H9 (cell line): ENCODE results near the gene CRAT. TPM values are rescaled to one million over a fixed set of nuclear protein-coding genes. Genes with fewer than 3 reads are reported as not detected.

Experiments
- DNase-seq: peaks from one replicate; pipeline ENCODE4 v3.0.0-alpha.2; 2017
- H2AFZ ChIP-seq: one replicate; pipeline ENCODE4 v1.6.1; 2013; ENCODE audit warnings: mild to moderate bottlenecking, low read length, control low read depth, moderate library complexity
- H2AK5ac ChIP-seq: 2 replicates; pipeline ENCODE4 v1.6.1; 2013; ENCODE audit warnings: low read length, control low read depth, mixed read lengths; ENCODE audit not compliant: insufficient read length
- H2BK120ac ChIP-seq: one replicate; pipeline ENCODE4 v1.6.1; 2013; ENCODE audit warnings: low read depth, mild to moderate bottlenecking, low read length, control low read depth, inconsistent platforms; ENCODE audit not compliant: poor library complexity, severe bottlenecking
- H2BK12ac ChIP-seq: 2 replicates; pipeline ENCODE4 v1.6.1; 2013; ENCODE audit warnings: low read length, control low read depth, mixed read lengths, low read depth; ENCODE audit not compliant: insufficient read length
- H2BK15ac ChIP-seq: 2 replicates; pipeline ENCODE4 v1.6.1; 2013; ENCODE audit warnings: low read depth, low read length, control low read depth
- H2BK20ac ChIP-seq: one replicate; pipeline ENCODE4 v1.6.1; 2013; ENCODE audit warnings: low read depth, mild to moderate bottlenecking, low read length, control low read depth, inconsistent platforms; ENCODE audit not compliant: poor library complexity, severe bottlenecking
- H2BK5ac ChIP-seq: 2 replicates; pipeline ENCODE4 v1.6.1; 2013; ENCODE audit warnings: low read length, control low read depth, mixed read lengths; ENCODE audit not compliant: insufficient read length
- H3K14ac ChIP-seq: 2 replicates; pipeline ENCODE4 v1.6.1; 2013; ENCODE audit warnings: low read length, control low read depth; ENCODE audit not compliant: insufficient read depth
- H3K18ac ChIP-seq: 2 replicates; pipeline ENCODE4 v1.6.1; 2013; ENCODE audit warnings: low read depth, mild to moderate bottlenecking, mixed read lengths, low read length, control low read depth; ENCODE audit not compliant: insufficient read length
- H3K23ac ChIP-seq: 2 replicates; pipeline ENCODE4 v1.6.1; 2013; ENCODE audit warnings: low read length, control low read depth, mixed read lengths, low read depth; ENCODE audit not compliant: insufficient read length
- H3K23me2 ChIP-seq: 2 replicates; pipeline ENCODE4 v1.6.1; 2013; ENCODE audit warnings: low read depth, mild to moderate bottlenecking, mixed read lengths, low read length, control low read depth; ENCODE audit not compliant: insufficient read length, poor library complexity, severe bottlenecking
- H3K27ac ChIP-seq: 2 replicates; pipeline ENCODE4 v1.5.1; 2013; ENCODE audit warnings: low read length, control low read depth, mixed read lengths, low read depth; ENCODE audit not compliant: insufficient read length
- H3K27me3 ChIP-seq: 2 replicates; pipeline ENCODE4 v1.6.1; 2013; ENCODE audit warnings: low read length, control low read depth, inconsistent platforms; ENCODE audit not compliant: insufficient read depth
- H3K4ac ChIP-seq: 2 replicates; pipeline ENCODE4 v1.6.1; 2013; ENCODE audit warnings: low read depth, mild to moderate bottlenecking, control low read depth, inconsistent platforms, low read length, moderate library complexity
- H3K4me1 ChIP-seq: 2 replicates; pipeline ENCODE4 v1.6.1; 2013; ENCODE audit warnings: low read length, control low read depth, inconsistent platforms; ENCODE audit not compliant: insufficient read depth
- H3K4me2 ChIP-seq: 2 replicates; pipeline ENCODE4 v1.6.1; 2013; ENCODE audit warnings: low read length, control low read depth, mixed read lengths; ENCODE audit not compliant: insufficient read length, insufficient read depth
- H3K56ac ChIP-seq: 2 replicates; pipeline ENCODE4 v1.6.1; 2013; ENCODE audit warnings: low read depth, mild to moderate bottlenecking, mixed read lengths, low read length, control low read depth; ENCODE audit not compliant: insufficient read length
- H3K79me1 ChIP-seq: 2 replicates; pipeline ENCODE4 v1.6.1; 2013; ENCODE audit warnings: low read depth, mild to moderate bottlenecking, moderate library complexity, low read length, control low read depth, inconsistent platforms; ENCODE audit not compliant: insufficient read depth, poor library complexity, severe bottlenecking
- H3K79me2 ChIP-seq: 2 replicates; pipeline ENCODE4 v1.6.1; 2013; ENCODE audit warnings: low read length, control low read depth, inconsistent platforms; ENCODE audit not compliant: insufficient read depth
- H3K9ac ChIP-seq: 2 replicates; pipeline ENCODE4 v1.6.1; 2013; ENCODE audit warnings: low read length, control low read depth, mixed read lengths; ENCODE audit not compliant: insufficient read length; ENCODE audit errors: extremely low read depth
- H3K9me3 ChIP-seq: one replicate; pipeline ENCODE4 v1.6.1; 2013; ENCODE audit warnings: low read depth, low read length, inconsistent platforms; ENCODE audit not compliant: control insufficient read depth
- H3T11ph ChIP-seq: one replicate; pipeline ENCODE4 v1.6.1; 2013; ENCODE audit warnings: mild to moderate bottlenecking, low read length, control low read depth, inconsistent platforms
- H4K20me1 ChIP-seq: one replicate; pipeline ENCODE4 v1.6.1; 2013; ENCODE audit not compliant: control insufficient read depth, insufficient read length, insufficient read depth
- H4K5ac ChIP-seq: 2 replicates; pipeline ENCODE4 v1.6.1; 2013; ENCODE audit warnings: low read depth, mild to moderate bottlenecking, mixed read lengths, low read length, control low read depth; ENCODE audit not compliant: insufficient read length
- H4K8ac ChIP-seq: replicated peaks from 2 replicates; pipeline ENCODE4 v1.6.1; 2013; ENCODE audit warnings: low read length, control low read depth, mixed read lengths, low read depth; ENCODE audit not compliant: insufficient read length
- H4K91ac ChIP-seq: 2 replicates; pipeline ENCODE4 v1.6.1; 2013; ENCODE audit warnings: low read depth, mild to moderate bottlenecking, moderate library complexity, mixed read lengths, low read length, control low read depth; ENCODE audit not compliant: insufficient read length
- H3K27ac Mint-ChIP-seq, 3 experiments: 2 replicates in 2 of 3; 3 replicates in 1 of 3; pipeline ENCODE4 v1.8.0; 2020 to 2021; ENCODE audit warnings: mixed read lengths in 3 of 3, mild to moderate bottlenecking in 1 of 3, moderate library complexity in 1 of 3
- H3K27me3 Mint-ChIP-seq: 2 replicates; pipeline ENCODE4 v1.8.0; 2021; ENCODE audit warnings: low read depth, mild to moderate bottlenecking, moderate library complexity, mixed read lengths
- H3K36me3 Mint-ChIP-seq, 3 experiments: 2 replicates in 2 of 3; 3 replicates in 1 of 3; pipeline ENCODE4 v1.8.0; 2020 to 2021; ENCODE audit warnings: low read depth in 3 of 3, mixed read lengths in 3 of 3; ENCODE audit not compliant: insufficient read depth in 1 of 3
- H3K4me1 Mint-ChIP-seq, 2 experiments: 2 replicates each; pipeline ENCODE4 v1.8.0; 2020; ENCODE audit warnings: mixed read lengths in 2 of 2
- H3K4me3 Mint-ChIP-seq, 2 experiments: 2 replicates in 1 of 2; 3 replicates in 1 of 2; pipeline ENCODE4 v1.8.0; 2020 to 2021; ENCODE audit warnings: mild to moderate bottlenecking in 2 of 2, mixed read lengths in 2 of 2, moderate library complexity in 1 of 2
- H3K9me3 Mint-ChIP-seq, 2 experiments: 2 replicates in 1 of 2; 3 replicates in 1 of 2; pipeline ENCODE4 v1.8.0; 2020; ENCODE audit warnings: mild to moderate bottlenecking in 2 of 2, mixed read lengths in 2 of 2, moderate library complexity in 1 of 2
- WGBS: extraction: QIAGEN DNeasy Blood & Tissue Kit; methylation state at CpG from one replicate; pipeline ENCODE4 v1.1.7; 2013; ENCODE audit warnings: missing lambda C conversion rate, low lambda C conversion rate, mixed read lengths; ENCODE audit not compliant: insufficient read length; ENCODE audit errors: extremely low coverage; 5-methylcytosine and 5-hydroxymethylcytosine counted together
- total RNA-seq: library from RNA; stranded (reverse); gene quantifications from 2 replicates; pipeline ENCODE4 v1.2.1, GENCODE V29; 2021
- TF ChIP-seq, protein P1 (sequence below): fragments of 200-600 bp; sonication (generic); conservative IDR thresholded peaks from 3 replicates; pipeline ENCODE4 v1.8.0; 2021; ENCODE audit warnings: antibody characterized with exemption, mild to moderate bottlenecking

CRAT gene
- total RNA-seq, 1 experiment from 2014 or later, result 15.0 TPM

DNA sequence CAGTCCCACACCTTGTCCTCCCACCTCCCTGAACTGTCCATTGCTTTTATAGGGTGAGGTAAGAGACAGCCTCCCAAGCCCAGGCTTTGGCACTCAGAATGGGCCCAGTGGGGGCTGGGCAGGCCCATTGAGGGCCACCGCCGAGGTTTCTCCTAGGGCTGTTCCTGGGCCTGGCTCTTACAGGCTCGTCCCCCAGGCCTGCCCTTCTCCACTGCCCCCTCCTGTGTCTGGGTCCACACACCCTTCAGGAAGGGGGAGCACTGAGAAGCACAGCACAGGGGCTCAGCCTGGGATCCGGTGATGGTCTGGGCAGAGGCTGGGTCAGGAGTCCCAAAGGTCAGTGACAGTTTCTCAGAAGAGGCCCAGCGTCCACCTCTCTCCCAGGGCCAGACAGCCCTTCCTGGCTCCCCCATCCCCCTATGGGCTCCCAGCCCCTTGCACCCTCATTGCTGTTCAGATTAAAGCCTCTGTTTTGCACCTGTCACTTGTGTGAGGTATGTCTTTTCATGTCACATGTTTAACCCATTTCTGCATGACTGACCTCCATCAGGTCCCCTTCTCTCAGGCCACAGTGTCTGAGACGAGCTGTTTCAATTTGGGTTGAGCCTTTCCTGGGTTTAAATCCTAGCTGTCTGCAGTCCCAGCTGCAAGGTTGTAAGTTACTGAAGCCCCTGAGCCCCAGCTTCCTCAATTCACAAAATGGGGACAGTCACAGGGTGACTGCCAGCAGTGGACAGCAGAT is 38.0 kb upstream of the CRAT start:
- no peak overlapping the region for H2BK15ac ChIP-seq
- peaks cover 15 to 42% (median 33%) of the 10 kb centered on the region in 3 experiments; a peak in 6 of 7 replicates for H3K36me3 Mint-ChIP-seq
- no peak overlapping the region for H2BK12ac ChIP-seq
- no peaks in the 10 kb centered on the region for H3K23me2 ChIP-seq
- no peak overlapping the region for H3K14ac ChIP-seq
- H4K91ac ChIP-seq, result no peak overlapping the region
- H2BK20ac ChIP-seq, result no peak overlapping the region
- no peak overlapping the region for H2BK5ac ChIP-seq
- H2AK5ac ChIP-seq, result no peak overlapping the region
- no peaks in the 10 kb centered on the region for H3K79me1 ChIP-seq
- peaks cover 7% of the 10 kb centered on the region; the same call in 1 of the 2 replicates for H3K4me1 ChIP-seq
- H3K18ac ChIP-seq, result no peak overlapping the region
- H3K23ac ChIP-seq, result no peak overlapping the region
- H4K5ac ChIP-seq, result no peak overlapping the region
- H3K4me2 ChIP-seq, result no peak overlapping the region
- H3K27ac Mint-ChIP-seq, result peak overlapping the region in 1 of 3 experiments; percentile 74; a peak in 2 of 7 replicates
- no peak overlapping the region for H3K9ac ChIP-seq
- H3K56ac ChIP-seq, result no peak overlapping the region
- DNase-seq, result no peak
- H3K4me1 Mint-ChIP-seq, result peaks cover 13 to 27% of the 10 kb centered on the region in 2 experiments
- H4K20me1 ChIP-seq, result no peaks in the 10 kb centered on the region
- no peak overlapping the region for H2BK120ac ChIP-seq
- no peak overlapping the region for H3T11ph ChIP-seq
- no peaks in the 10 kb centered on the region for H3K27me3 Mint-ChIP-seq
- H3K27ac ChIP-seq, result no peak overlapping the region
- no peaks in the 10 kb centered on the region for H3K9me3 Mint-ChIP-seq
- H3K9me3 ChIP-seq, result no peaks in the 10 kb centered on the region
- no peak overlapping the region for H3K4ac ChIP-seq
- no peaks in the 10 kb centered on the region for H3K79me2 ChIP-seq
- H3K4me3 Mint-ChIP-seq, result no peak overlapping the region
- H3K27me3 ChIP-seq, result no peaks in the 10 kb centered on the region
- WGBS, result no CpG with 5 or more reads among the region's 6 CpGs
- TF ChIP-seq, protein P1, sequence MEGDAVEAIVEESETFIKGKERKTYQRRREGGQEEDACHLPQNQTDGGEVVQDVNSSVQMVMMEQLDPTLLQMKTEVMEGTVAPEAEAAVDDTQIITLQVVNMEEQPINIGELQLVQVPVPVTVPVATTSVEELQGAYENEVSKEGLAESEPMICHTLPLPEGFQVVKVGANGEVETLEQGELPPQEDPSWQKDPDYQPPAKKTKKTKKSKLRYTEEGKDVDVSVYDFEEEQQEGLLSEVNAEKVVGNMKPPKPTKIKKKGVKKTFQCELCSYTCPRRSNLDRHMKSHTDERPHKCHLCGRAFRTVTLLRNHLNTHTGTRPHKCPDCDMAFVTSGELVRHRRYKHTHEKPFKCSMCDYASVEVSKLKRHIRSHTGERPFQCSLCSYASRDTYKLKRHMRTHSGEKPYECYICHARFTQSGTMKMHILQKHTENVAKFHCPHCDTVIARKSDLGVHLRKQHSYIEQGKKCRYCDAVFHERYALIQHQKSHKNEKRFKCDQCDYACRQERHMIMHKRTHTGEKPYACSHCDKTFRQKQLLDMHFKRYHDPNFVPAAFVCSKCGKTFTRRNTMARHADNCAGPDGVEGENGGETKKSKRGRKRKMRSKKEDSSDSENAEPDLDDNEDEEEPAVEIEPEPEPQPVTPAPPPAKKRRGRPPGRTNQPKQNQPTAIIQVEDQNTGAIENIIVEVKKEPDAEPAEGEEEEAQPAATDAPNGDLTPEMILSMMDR, result no peak
- H4K8ac ChIP-seq, result no peak overlapping the region
- H2AFZ ChIP-seq, result no peak overlapping the region
